Left ventricle myocardium inferior (tissue), 1 donor: Measurements from ENCODE around the gene SH3PXD2A. TPM values are rescaled to one million over a fixed set of nuclear protein-coding genes. Genes with fewer than 3 reads are reported as not detected.

Experiments
- DNase-seq: peaks from one replicate; pipeline ENCODE4 v3.0.0-alpha.2; 2020
- H3K27ac ChIP-seq: fragments of 200-600 bp; replicated peaks from 2 replicates; pipeline ENCODE4 v1.8.0; 2021
- H3K27me3 ChIP-seq: fragments of 200-600 bp; 2 replicates; pipeline ENCODE4 v1.8.0; 2021; ENCODE audit warnings: low read depth
- H3K36me3 ChIP-seq: fragments of 200-600 bp; 2 replicates; pipeline ENCODE4 v1.8.0; 2021
- H3K4me1 ChIP-seq: fragments of 200-600 bp; 2 replicates; pipeline ENCODE4 v1.8.0; 2021
- H3K4me3 ChIP-seq: fragments of 200-600 bp; 2 replicates; pipeline ENCODE4 v1.8.0; 2021; ENCODE audit warnings: mild to moderate bottlenecking, moderate library complexity
- H3K9me3 ChIP-seq: fragments of 200-600 bp; replicated peaks from 2 replicates; pipeline ENCODE4 v1.8.0; 2021
- intact Hi-C: fragments of 100-400 bp; cut with micrococcal nuclease; formaldehyde crosslinking; loops from one replicate; pipeline ENCODE4 v1.11.0; 2022
- total RNA-seq: library from RNA; stranded (reverse); fragmentation: NEBNext Ultra II Directional; extraction: Animal tissue kit (Norgen Biotek cat#: 25700); gene quantifications from one replicate; pipeline ENCODE4 v1.2.1, GENCODE V29; 2021
- TF ChIP-seq, protein P1 (sequence below): fragments of 200-600 bp; IDR thresholded peaks from 2 replicates; pipeline ENCODE4 v1.8.0; 2021; ENCODE audit warnings: antibody characterized with exemption, mild to moderate bottlenecking, borderline replicate concordance
- donor health status: DM: no; HTN: yes; CAD: no; lungs with severe emphysema.

The SH3PXD2A gene
- total RNA-seq, 1 donor from 2014 or later, result 34.4 TPM

GRCh38 chr10:103783681-103784080 lies 71.7 kb downstream of the SH3PXD2A start:
- DNase-seq, result no peak
- TF ChIP-seq, protein P1, sequence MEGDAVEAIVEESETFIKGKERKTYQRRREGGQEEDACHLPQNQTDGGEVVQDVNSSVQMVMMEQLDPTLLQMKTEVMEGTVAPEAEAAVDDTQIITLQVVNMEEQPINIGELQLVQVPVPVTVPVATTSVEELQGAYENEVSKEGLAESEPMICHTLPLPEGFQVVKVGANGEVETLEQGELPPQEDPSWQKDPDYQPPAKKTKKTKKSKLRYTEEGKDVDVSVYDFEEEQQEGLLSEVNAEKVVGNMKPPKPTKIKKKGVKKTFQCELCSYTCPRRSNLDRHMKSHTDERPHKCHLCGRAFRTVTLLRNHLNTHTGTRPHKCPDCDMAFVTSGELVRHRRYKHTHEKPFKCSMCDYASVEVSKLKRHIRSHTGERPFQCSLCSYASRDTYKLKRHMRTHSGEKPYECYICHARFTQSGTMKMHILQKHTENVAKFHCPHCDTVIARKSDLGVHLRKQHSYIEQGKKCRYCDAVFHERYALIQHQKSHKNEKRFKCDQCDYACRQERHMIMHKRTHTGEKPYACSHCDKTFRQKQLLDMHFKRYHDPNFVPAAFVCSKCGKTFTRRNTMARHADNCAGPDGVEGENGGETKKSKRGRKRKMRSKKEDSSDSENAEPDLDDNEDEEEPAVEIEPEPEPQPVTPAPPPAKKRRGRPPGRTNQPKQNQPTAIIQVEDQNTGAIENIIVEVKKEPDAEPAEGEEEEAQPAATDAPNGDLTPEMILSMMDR, result no peak
- no peaks in the 10 kb centered on the region for H3K9me3 ChIP-seq
- no peaks in the 10 kb centered on the region for H3K27me3 ChIP-seq
- intact Hi-C loops, result no loop called here
- no peaks in the 10 kb centered on the region for H3K36me3 ChIP-seq
- H3K4me1 ChIP-seq, result peaks cover 74% of the 10 kb centered on the region
- H3K27ac ChIP-seq, result no peak overlapping the region
- H3K4me3 ChIP-seq, result no peak overlapping the region

DNA sequence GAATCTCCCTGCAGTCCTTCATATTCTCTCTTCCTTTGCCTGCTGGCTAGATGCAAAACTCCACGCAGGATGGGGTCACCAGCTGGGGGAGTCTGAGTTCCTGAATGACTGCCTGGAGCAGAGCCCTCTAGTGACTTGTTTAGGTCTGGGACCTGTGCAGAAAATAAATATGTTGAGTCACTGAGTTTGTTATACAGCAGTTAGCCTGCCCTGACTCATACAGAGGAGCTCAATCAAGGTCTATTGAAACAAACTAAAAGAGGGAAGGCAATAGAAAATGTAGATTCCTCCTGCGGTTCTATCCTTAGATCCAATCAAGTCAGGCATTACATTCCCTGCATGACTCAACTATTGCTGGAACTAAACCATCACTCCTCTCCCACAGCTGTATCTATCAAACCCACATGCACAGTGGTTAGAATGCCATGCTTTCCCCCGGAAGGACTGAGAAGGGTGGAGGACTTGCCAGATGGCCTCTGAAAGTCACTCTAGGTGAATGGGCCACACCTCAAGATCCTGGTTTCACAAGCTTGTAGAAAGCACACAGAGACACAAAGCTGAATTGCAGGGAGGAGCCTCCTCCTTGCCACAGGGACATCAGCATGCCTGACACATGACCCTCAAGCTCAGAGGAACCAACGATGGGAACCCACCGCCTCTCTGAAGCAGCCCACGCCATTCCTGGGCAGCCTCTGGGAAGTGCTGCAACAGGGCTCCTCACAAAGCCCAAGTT lies 73.9 kb downstream of the SH3PXD2A start:
- intact Hi-C loops, result no loop called here
- TF ChIP-seq, protein P1, result peak; percentile 16
- no peaks in the 10 kb centered on the region for H3K9me3 ChIP-seq

DNA sequence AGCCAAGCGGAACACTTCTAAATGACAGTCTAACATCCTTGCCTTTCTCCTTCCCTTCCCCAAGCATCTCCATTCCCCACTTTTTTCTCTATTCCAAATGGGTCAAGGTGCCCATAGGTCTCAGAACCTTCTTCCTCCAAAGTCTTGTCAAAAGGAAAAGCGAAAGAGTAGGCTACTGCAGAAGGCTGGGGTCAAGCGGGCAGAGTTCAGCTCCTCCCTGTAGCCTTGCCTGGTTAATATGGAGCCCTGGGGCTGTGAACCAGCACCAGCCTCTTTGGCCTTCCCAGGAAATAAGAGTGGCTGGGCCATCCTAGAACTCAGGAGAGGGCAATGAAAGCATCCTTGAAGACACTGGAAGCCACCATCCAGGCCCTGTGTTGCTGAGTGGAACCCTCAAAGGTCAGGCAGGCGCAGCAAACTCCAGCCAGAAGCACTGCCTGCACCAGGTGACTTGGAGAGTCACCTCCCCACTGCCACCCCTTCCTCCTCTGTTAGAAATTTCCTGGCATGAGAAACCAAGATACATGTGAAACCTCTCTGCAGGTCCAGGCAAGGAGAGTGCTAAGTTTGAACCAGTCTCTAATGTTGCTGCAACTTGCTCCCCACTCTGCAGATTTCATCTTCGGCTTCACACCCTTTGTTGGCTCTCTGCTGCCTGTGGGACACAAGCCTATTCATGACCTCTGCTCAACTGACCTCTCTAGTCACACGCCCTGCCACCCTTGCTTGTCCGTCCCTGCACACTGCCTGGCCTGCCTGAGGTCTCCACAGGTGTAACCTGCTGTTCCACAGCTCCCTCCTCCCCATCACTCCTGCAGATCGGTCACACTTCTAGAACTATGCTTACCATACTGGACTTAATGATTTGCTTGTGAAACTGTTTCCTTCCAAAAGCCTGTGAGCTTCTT lies 74.9 kb downstream of the SH3PXD2A start:
- intact Hi-C loops, result no loop called here
- no peak for DNase-seq
- no peaks in the 10 kb centered on the region for H3K27me3 ChIP-seq
- H3K4me3 ChIP-seq, result no peak overlapping the region
- H3K4me1 ChIP-seq, result peaks cover 71% of the 10 kb centered on the region
- TF ChIP-seq, protein P1, result no peak
- H3K36me3 ChIP-seq, result no peaks in the 10 kb centered on the region
- H3K9me3 ChIP-seq, result no peaks in the 10 kb centered on the region
- peak overlapping the region; percentile 44 for H3K27ac ChIP-seq

More for the DNA sequence above, 73.9 kb downstream of the SH3PXD2A start:
- Histone ChIP-seq H3K27me3 (no peaks in the 10 kb centered on the region), H3K4me3 (no peak overlapping the region), H3K4me1 (peaks cover 77% of the 10 kb centered on the region), H3K27ac (no peak overlapping the region), H3K36me3 (no peaks in the 10 kb centered on the region)
- DNase-seq, result no peak

GRCh38 chr10:103778358-103779139 lies 76.8 kb downstream of the SH3PXD2A start:
- TF ChIP-seq, protein P1, result no peak
- peaks cover 55% of the 10 kb centered on the region for H3K4me1 ChIP-seq
- H3K36me3 ChIP-seq, result no peaks in the 10 kb centered on the region
- no peak overlapping the region for H3K4me3 ChIP-seq
- no peak overlapping the region for H3K27ac ChIP-seq
- no peak for DNase-seq
- no peaks in the 10 kb centered on the region for H3K27me3 ChIP-seq
- H3K9me3 ChIP-seq, result peaks cover 7% of the 10 kb centered on the region
- intact Hi-C loops, result no loop called here
